NCI-H2081 treated with DMSO at 0.1 percent for 48 hours (cell line): ENCODE measurements around the gene SPINT2.

Experiments
- DNase-seq: peaks from one replicate; lab custom pipeline; 2025; lab: John Stamatoyannopoulos, UW

The SPINT2 gene

DNA sequence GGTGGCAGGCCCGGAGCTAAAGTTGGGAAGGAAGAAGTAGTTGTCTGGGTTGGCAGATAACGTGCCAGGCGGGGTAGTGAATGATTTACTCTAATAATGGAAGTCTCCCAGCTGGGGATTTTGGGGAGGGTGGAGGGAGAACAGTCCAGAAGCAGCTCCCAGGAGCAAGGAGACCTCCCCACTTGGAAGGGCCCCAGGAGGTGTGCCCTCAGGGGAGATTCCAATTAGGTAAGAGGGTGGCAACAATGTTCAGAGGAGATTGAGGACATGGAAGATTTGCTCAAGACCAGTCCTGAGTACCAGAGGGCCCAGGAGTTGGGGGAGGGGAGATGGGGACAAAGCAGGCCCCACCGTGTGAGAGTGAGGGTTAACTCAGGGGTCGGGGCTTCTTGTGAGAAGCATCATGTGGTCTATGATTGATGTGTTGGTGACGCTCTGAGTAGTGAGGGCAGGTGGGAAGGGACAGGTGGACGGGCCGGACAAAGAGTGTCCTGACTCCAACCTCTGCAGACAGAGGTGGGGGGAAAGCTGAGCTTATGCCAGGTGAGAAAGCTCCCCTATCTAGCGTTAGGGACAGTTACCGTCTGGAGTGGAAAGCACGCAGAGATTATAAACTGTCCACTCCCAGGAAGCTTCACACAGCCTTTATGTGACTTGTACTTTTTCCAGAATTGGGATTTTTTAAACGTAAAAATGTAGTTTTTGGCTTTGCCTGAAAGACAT lies 3.5 kb downstream of the SPINT2 start:
- no peak for DNase-seq

DNA sequence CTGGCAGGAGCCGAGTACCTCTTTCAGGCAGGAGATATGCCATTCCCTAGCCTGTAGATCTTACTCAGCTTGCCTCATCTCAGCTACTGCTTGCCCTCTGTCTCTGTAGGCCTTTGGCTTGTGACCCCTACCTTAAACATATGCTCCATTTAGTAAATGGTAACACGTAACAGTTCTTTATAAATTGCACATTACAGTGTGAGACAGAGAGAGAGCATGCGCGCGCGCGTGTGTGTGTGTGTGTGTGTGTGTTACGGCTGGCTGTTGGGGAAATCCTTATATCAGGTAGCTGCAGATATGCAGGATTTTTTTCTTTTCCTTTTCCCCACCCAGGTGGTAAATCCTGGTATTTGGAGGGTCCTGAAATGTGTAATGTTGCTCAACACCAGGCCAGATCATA lies 4.2 kb downstream of the SPINT2 start:
- no peak for DNase-seq

DNA sequence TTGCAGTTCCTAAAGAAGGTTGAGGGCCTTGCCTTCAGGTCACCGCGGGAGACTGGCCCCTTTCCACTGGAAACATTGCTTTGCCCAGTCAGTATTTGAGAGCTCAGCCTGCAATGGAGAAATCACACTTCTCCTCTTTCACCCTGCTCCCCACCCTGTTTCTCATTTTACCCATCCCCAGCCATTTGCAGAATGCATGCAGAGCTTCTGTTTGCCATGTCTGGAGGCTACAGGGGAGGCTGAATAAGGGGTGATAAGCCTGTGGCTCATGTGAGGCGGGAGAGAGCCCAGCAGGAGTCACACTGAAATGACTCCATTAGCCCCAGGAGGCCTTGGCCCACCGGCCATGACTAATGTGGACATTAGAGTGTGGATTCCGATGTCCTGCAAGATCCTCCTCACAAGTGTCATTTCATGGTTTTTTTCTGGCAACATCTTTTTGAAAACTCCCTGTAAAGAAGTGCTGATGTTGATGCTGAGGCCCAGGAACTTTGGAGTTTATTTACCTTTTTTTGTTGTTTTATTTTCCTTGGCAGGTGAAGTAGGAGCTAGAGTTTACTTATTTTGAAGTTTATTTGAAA lies 6.3 kb downstream of the SPINT2 start:
- DNase-seq, result no peak

DNA sequence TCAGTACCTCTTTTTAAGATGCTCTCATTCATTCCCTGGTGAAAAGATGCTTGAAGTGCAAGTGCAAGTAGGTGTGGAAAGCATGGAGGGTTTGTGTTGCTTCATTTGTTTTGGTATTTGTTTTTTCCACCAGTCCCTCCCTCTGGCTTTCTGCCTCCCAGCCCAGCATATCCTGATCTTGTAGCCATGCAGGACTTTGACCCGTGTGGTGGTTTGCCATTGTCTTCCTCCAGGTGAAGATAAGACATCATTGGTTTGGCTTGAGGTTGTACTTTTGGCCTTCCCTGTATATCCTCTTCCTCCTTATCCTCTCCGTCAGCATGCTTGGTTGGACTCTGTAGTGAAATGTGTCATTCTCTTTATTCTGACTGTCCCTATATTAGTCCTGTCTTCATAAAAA lies 9.1 kb downstream of the SPINT2 start:
- DNase-seq, result no peak

DNA sequence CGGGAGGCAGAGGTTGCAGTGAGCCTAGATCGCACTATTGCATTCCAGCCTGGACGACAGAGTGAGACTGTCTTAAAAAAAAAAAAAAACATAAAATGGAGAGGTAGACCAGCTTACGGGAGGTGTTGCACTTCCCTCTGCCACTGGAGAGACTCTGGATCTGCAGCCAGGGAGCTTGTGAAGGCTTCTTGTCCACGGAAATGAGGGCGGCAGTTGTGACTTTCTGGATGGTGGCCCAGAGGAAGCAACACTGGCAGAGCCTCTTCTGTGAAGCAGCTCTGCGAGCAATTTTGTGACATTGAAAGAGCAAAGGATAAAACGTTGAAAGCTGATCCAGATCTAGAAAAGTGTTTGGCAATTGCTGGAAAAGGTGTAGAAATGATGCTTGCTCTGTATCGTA lies 10.4 kb downstream of the SPINT2 start:
- no peak for DNase-seq

DNA sequence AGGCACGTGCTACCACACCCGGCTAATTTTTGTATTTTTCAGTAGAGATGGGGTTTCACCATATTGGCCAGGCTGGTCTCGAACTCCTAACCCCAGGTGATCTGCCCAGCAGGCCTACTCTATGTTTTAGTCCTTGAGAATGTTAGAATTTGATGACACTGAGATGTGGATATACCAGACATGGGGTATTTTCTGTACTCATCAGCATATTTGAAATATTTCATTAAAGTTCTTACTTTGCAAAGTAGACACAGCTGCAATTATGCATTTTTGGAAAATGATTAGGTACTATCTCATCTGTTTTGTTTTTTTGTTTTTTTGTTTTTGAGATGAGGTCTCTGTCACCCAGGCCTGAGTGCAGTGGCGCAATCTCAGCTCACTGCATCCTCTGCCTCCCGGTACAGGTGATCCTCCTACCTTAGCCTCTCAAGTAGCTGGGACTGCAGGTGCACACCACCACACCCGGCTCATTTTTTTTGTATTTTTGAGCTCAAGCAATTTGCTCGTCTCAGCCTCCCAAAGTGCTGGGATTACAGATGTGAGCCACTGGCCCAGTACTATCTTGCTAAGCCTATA lies 12.7 kb downstream of the SPINT2 start:
- no peak for DNase-seq

DNA sequence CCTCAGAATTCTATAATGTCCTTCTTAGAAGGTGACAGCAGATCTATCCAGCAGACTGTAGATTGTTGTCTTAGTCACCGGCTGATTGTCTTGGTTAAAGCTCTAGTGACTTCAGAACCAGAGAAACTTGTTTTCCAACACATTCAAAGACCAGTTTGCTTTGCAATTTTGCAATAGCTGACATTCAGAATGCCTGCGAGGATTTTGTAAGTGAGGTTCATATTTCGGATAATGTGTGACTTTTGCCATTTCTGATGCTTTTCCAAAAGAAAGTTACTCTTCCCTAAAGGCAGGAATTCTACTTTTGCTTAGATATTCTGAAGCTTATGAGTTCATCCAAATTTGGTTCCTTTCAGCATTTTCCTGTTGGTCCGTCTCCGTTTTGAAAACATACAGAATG lies 13.2 kb downstream of the SPINT2 start:
- no peak for DNase-seq

DNA sequence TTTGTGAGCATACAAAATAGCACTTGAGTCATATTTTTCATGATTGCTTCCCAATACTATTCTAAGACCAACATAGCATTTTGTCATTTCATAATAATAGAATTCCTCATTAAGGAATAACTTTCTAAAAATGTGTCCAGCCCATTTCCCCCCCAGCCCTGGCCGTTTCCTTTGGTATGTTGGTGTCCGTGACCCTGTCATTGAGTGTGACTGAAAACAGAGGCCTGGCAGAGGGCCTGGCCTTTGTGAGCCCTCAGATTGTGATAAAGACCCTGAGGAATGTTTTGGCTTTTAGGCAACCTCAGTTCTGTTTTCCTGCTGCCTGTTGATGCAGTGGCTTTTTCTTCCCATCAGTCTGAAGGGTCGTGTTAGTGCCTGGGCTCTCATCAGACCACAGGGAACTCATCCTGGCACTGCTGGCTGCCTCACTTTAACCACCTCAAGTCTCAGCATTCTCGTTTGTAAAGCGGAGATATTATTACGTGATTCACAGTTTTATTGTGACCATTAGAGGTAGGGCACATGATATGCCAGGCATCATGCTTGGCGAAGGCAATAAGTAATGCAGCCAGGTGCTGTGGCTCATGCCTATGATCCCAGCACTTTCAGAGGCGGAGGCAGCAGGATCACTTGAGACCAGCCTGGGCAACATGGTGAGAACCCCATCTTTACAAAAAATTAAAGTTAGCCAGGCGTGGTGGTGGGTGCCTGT lies 13.8 kb downstream of the SPINT2 start:
- no peak for DNase-seq

DNA sequence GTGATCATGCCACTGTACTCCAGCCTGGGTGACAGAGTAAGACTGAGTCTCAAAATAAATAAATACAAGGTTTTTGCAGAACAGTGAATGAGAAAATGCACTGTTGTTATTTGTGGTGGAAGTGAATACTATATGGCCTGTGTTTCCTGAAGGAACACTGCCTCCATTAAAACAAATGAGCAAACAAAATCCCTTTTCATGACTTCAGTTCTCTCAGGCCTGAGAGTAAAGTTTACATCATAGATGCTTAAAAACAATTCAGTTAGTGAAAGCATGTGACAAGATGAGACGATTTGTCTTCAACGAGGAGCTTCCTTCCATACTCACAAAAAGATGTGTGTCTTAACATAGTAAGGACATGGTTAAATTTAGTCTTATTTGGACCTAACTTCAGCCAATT lies 14.4 kb downstream of the SPINT2 start:
- DNase-seq, result no peak

DNA sequence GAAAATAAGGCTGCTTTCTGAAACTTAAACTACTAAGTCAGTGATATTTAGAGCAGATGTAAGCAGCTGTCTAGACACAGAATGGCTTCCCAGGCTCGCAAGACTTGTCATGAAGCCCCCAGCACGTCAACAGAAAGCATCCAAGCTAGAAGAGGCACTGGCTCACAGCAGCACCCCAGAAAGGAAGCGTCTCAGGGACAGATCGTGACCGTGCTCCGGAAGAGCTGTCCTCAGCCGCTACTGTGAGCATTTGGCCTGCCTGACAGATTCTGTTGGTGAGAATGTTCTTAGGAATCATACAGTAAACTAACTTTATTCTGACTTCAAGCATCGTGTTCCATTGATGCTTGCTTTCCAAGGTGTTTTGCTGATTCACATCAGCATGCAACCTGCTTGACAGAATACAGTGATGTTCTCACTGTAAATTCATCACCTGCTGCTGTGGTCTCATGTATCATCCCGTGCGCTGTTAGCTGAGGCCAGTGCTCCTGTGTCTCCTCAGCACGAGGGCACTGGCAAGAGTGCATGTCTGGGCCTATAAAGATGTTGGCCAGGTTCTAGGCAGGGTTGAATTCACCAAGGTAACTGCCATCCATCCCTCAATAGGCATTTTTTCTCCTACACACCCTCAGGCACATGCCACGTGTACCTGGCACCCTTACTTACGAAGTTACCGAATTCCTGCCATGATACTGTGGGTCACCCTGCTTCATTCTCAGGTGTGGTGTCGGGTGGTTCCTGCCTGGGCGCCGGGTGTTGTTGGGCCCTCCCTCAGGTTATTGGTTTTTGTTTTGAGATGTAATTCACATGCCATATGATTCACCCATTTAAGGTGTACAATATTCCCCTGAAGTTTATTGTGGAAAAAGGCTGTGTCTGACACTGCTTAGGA lies 15.9 kb downstream of the SPINT2 start:
- no peak for DNase-seq

DNA sequence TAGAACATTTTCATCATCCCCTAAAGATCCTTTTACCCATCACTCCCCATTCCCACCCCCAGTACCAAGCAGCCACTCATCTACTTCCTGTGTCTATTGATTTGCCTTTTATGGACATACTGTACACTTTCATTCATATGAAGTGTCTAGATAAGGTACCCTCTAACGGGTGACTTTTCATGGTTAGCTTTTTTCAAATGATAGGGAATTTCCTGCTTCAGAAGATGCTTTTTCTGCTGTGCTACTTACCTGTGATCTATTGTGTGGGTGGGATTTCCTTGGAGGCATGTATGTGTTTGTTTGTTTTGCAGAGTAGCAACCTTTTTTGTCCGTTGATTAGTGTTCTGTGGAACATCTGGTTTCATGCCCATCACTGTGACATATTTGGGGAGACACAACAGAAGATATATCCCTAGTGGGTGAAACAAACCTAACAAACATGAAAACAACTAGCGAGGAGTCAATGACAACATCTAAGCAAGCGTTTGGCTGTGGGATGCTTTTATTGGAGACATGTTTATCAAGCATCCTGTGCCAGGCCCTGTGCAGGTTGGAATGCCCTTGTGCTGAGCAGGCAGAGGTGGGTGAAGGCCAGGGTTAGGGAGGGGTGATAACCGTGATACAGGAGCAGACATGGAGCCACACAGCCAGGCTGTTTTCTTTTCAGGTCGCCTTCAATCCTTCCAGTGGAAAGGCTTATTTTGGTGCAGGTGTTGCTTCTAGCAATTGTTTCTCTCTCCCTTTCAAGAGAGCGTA lies 17.6 kb downstream of the SPINT2 start:
- no peak for DNase-seq

DNA sequence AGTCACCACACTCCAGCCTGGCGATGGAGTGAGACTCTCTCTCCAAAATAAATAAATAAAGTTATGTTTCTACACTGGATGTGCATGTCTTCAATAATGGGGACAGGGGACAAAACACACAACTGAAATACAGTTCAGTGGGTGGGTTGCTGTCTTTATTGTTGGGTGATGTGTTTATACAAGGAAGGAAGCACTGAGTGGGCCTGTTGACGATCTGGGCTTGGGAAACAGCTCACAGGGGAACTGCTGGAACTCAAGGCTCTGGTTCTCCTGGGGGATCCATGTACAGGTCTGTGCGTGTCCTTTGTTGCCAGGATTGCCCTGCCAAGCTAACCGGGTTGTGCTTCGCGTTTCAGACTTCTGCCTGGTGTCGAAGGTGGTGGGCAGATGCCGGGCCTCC lies 18.9 kb downstream of the SPINT2 start:
- DNase-seq, result no peak

DNA sequence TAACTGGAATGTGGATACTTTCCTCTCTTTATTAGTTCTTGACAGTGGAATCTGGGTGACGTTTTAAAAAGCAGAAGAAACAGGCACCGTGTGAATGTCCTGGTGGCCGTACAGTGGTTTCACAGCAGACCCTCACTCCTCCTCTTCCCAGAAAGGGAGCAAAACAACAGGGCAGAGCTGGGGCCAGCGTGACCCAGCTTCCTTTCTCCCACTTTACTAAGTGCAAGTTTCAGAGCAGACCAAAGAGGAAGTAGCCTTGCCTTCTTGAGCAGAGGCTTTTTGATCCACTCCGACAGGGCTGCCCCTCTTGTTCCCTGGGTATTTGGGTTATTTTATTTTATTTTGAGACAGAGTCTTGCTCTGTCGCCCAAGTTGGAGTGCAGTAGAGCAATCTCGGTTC lies 20.0 kb downstream of the SPINT2 start:
- no peak for DNase-seq

DNA sequence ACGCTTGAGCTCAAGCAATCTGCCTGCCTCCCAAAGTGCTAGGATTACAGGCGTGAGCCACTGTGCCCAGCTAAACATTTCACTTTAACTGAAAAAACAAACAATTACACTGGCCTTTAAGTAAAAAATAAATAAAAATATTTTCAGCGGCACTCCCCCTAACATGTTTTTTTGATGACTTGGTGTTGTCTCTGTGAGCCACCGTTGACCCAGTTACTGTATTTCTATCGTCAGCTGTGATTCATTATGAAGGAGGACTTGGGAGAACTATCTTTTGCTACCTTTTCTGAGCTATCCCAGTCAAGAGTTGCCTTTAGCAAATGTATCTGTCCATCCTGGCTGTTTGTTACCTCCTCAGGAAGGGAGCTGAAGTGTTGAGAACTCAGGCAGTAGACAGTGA lies 21.2 kb downstream of the SPINT2 start:
- DNase-seq, result no peak

DNA sequence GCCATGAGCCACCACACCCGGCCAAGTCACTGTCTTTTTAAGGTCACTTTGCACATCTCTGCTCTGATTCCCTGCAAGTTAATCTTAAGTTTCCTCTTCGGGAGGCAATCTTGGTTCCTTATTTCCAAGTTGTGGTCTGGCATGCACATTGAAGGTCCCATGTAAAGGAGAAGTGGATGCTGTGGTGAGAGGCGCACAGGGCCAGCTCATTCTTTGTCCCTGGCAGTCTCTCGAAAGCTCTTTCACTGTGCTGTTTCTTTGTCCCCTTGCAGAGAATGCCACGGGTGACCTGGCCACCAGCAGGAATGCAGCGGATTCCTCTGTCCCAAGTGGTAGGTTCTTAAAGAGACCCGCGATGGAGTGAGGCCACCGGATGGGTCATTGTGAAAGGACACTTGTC lies 23.2 kb downstream of the SPINT2 start:
- DNase-seq, result no peak

DNA sequence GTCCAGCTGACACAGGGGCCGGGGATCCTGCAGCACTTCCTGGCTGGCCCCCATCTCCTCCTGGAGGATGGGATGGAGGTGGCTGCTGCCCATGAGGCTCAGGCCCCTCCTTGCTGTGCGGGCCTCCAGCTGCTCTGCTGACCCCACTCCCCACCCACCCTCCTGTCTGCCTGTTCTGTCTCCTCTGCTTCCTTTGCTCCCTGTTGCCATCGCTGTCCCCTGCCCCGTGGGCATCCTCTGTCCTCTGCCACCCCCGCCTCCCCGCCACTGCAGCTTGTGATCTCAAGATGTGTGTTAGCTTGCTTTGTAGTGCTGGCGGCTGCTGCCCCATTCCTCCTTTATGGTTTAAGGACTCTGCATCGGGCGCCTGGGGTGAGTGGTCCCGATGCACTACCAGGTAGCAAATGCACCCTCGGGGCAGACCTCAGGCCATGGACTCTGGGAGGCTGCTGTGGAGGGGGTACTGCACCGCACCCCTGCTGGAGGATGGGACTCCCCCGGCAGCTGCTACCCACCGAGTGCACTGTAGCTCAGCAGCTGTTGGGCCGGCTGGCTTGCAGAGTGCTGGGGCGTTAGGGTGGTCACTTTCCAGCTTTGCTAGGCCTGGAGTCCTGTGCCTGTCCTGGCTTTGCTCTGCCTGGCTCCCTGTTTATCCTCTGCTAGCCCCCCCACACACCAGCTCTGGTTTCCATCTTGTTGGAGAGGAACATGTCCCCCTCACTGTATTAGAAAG lies 23.9 kb downstream of the SPINT2 start:
- no peak for DNase-seq

DNA sequence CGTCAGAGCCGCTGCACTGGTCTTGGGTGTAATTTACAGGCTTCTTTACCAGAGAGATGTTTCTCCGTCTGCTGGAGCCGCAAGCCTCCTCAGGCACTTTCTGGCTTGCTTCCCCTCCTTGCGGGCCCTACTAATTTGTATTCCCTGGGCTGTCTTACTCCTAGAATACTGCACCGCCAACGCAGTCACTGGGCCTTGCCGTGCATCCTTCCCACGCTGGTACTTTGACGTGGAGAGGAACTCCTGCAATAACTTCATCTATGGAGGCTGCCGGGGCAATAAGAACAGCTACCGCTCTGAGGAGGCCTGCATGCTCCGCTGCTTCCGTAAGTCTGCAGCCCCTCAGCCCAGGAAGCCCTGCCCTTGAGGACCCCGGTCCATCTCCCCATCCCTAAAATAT lies 25.6 kb downstream of the SPINT2 start:
- DNase-seq, result no peak

DNA sequence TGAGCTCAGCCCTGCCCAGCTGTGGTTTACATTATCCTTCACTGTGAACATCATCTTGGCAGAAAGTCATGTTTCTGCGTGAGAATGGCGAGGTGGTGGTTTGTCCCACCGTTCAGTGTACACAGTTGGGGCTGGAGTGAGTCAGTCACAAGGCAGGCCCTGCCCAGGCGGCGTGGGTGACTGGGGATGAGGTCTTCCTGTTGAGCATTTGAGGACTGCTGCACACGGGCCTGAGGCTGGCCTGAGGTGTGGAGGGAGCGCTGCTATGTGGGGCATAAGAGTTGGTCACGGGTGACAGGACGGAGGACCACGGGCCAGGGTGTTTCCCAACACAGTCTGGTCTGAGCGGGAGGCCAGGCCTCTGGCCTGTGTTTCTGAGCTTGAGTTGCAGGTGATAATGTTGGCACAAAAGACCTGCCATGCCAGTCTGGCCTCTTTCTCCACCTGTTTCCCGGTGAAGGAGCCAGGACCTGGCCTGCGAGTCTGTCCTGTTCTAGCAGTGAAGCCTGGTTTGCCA lies 26.3 kb downstream of the SPINT2 start:
- DNase-seq, result no peak

DNA sequence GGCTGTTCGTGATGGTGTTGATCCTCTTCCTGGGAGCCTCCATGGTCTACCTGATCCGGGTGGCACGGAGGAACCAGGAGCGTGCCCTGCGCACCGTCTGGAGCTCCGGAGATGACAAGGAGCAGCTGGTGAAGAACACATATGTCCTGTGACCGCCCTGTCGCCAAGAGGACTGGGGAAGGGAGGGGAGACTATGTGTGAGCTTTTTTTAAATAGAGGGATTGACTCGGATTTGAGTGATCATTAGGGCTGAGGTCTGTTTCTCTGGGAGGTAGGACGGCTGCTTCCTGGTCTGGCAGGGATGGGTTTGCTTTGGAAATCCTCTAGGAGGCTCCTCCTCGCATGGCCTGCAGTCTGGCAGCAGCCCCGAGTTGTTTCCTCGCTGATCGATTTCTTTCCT lies 27.5 kb downstream of the SPINT2 start:
- no peak for DNase-seq

DNA sequence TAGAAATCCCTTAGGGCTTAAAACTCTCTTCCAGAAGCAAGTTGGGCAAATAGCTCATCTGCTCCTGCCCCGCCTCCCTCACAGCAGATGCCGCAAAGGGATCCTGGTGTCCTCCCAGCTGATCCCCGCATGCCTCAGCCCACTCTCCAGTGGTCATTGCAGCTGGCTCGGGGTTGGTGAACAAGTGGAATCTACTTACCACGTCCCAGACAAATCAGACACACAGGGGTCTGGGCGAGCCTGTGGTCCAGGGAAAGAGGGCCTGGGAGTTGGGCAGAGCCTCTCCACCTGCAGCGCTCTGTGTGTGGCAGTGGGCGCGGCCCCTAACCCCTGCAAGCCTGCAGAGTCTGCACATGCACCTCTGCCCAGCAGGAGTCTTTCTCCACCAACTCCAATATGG lies 28.9 kb downstream of the SPINT2 start:
- DNase-seq, result no peak

DNA sequence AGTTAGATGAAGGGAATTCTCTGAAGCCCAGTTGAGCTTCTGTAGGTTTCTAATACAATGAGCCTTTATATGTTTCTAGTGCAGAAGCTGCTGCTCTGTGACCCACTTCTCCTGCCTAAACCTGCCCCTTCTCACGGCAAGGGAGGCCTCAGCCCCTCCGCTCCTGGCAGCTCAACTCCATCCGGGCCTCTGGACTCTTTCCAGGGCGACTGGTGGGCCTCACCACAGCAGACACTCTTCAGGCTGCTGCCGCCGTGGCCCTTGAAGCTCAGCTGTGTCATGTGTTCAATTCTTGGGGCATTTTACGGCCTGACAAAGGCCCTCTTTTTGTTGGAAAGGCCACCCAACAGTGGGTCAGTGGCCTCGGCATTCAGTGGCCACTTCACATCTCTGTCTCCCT lies 29.7 kb downstream of the SPINT2 start:
- DNase-seq, result no peak
